Renal cortex interstitium (tissue), 11 donors: ENCODE measurements around the gene IDH1. TPM values are rescaled to one million over a fixed set of nuclear protein-coding genes. Genes with fewer than 3 reads are reported as not detected.

ENCODE experiments used
- DNase-seq, 11 donors: peaks; one replicate each; pipeline ENCODE4 v3.0.0-alpha.2; 2013; ENCODE audit warnings: low read depth in 9 of 11, low spot score in 4 of 11; ENCODE audit errors: extremely low read depth in 1 of 11
- polyA plus RNA-seq, 3 donors: library from polyadenylated mRNA; unstranded; fragments of 120-200 nt; gene quantifications; one replicate each; pipeline ENCODE4 v1.2.1, GENCODE V29; 2013; ENCODE audit not compliant: insufficient read length in 3 of 3

The IDH1 gene
- polyA plus RNA-seq, 3 donors, result 84.5 to 107 (median 94.1) TPM

- DNase-seq, result no peak
Observed at GRCh38 chr2:208186893-208187292, 68.0 kb downstream of the IDH1 start.

GRCh38 chr2:208186465-208186864 lies 68.4 kb downstream of the IDH1 start:
- DNase-seq, result no peak

Other genes starting within 250 kb of the IDH1 start
- gene PLEKHM3, start 229.5 kb downstream of the IDH1 start, polyA plus RNA-seq, result 10 to 100 TPM; 12.4 to 15.3 (median 13.9) TPM
- gene CRYGD, start 130.5 kb downstream of the IDH1 start, polyA plus RNA-seq, result under 1 TPM in 2 of 3 donors, not detected in 1; 0.31 to 0.59 TPM
- not detected for gene CRYGC, start 125.2 kb downstream of the IDH1 start, polyA plus RNA-seq
- gene CRYGB, start 108.9 kb downstream of the IDH1 start, polyA plus RNA-seq, result not detected
- gene CRYGA, start 91.5 kb downstream of the IDH1 start, polyA plus RNA-seq, result not detected
- under 1 TPM; 0.23 to 0.32 (median 0.25) TPM for gene C2orf80, start 65.0 kb downstream of the IDH1 start, polyA plus RNA-seq
- gene PIKFYVE, start 11.2 kb upstream of the IDH1 start, polyA plus RNA-seq, result 10 to 100 TPM; 24.1 to 28.1 (median 27.4) TPM
- gene PTH2R, start 151.7 kb upstream of the IDH1 start, polyA plus RNA-seq, result 10 to 100 TPM; 30.7 to 55.1 (median 54.9) TPM